ENCODE data around the gene RHOXF2. TPM values are rescaled to one million over a fixed set of nuclear protein-coding genes. Genes with fewer than 3 reads are reported as not detected.
A peak's percentile ranks its signal among the peaks of the same experiment; 100 is the strongest.
"Not testable (repeated sequence)": the region's sequence is repeated elsewhere in the genome, so short reads cannot be mapped to it uniquely, and the experiment has no call there.

The RHOXF2 gene
- total RNA-seq, 2 donors from 2014 or later: 0.10 TPM; not detected in 1

GRCh38 chrX:120146323-120146722 lies 12.1 kb upstream of the RHOXF2 start:
- not testable (repeated sequence) for H3K27ac Mint-ChIP-seq; DNase-seq; H3K4me3 Mint-ChIP-seq; H3K27me3 Mint-ChIP-seq; ATAC-seq; H3K36me3 Mint-ChIP-seq (ENCODE audit: low read depth); H3K9me3 ChIP-seq (ENCODE audit: control insufficient read depth, low read length, poor library complexity, severe bottlenecking)
- H3K4me1 Mint-ChIP-seq: peaks cover 21% of the 10 kb centered on the region

DNA sequence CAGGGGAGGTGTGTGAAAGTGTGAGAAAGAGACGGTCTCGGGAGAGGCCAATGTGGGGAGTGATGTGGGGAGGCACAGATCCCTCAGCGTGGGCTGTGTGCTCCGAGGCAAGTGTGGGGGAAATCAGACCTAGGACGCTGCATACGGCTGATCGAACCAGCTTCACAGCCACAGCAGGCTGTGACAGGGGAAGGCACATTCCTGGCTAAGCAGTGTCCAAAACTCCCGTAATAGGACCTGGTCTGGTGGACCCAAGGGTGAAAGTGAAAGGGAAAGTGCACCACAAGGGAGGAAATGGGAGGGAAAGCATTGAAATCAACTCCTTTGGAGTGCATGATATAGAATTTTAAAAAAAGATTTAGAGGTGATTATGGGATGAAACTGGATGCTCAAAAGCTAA lies 10.9 kb upstream of the RHOXF2 start:
- no peak overlapping the region for H3K4me3 Mint-ChIP-seq
- DNase-seq: no peak
- H3K27me3 Mint-ChIP-seq: no peaks in the 10 kb centered on the region
- peaks cover 2% of the 10 kb centered on the region for H3K36me3 Mint-ChIP-seq (ENCODE audit: low read depth)
- H3K4me1 Mint-ChIP-seq: peaks cover 18% of the 10 kb centered on the region
- H3K9me3 ChIP-seq (ENCODE audit: control insufficient read depth, low read length, poor library complexity, severe bottlenecking): no peaks in the 10 kb centered on the region
- ATAC-seq: no peak
- no peak overlapping the region for H3K27ac Mint-ChIP-seq

DNA sequence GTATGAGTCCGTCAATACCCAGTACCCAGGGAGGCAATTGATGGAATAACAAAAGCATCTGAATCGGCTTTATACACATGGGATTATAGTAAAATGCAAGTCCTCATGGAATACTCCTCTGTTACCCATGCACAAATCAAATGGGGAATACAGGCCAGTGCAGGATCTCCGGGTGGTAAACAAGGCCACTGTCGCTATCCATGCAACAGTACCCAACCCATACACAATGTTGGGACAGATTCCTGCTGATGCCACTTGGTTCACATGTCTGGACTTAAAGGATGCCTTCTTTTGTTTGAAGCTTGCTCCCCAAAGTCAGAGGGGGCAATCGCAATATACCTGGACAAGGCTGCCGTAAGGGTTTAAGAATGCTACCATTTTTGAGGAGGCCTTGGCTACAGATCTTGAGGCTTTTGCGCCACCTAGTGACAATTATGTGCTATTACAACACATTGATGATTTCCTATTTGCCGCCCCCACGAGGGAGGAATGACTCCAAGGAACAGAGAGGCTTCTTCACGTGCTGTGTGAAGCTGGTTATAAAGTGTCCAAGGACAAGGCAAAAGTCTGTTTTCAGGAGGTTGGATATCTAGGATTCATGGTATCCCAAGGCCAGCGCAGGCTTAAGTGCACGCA lies 8.2 kb upstream of the RHOXF2 start:
- not testable (repeated sequence) for H3K4me3 Mint-ChIP-seq; H3K36me3 Mint-ChIP-seq (ENCODE audit: low read depth); H3K9me3 ChIP-seq (ENCODE audit: control insufficient read depth, low read length, poor library complexity, severe bottlenecking); H3K27me3 Mint-ChIP-seq; H3K27ac Mint-ChIP-seq; DNase-seq
- ATAC-seq: peak; percentile 39
- H3K4me1 Mint-ChIP-seq: peaks cover 11% of the 10 kb centered on the region

DNA sequence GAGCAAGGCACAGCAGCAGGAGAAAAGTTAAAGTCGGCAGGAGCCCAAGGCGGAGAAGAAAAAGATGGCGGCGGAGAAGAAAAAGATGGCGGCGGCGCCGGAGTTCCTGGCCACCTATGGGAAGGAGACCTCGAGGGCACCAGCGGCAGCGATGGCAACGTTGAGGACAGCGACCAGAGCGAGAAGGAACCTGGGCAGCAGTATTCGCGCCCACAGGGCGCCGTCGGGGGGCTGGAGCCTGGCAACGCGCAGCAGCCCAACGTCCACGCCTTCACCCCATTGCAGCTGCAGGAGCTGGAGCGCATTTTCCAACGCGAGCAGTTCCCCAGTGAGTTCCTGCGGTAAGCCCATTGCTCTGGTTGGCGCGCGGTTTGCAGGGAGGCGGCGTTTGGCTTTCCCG lies 673 bp downstream of the RHOXF2 start:
- not testable (repeated sequence) for H3K27ac Mint-ChIP-seq; DNase-seq; ATAC-seq; H3K4me3 Mint-ChIP-seq; H3K9me3 ChIP-seq (ENCODE audit: control insufficient read depth, low read length, poor library complexity, severe bottlenecking); H3K36me3 Mint-ChIP-seq (ENCODE audit: low read depth); H3K4me1 Mint-ChIP-seq; H3K27me3 Mint-ChIP-seq

DNA sequence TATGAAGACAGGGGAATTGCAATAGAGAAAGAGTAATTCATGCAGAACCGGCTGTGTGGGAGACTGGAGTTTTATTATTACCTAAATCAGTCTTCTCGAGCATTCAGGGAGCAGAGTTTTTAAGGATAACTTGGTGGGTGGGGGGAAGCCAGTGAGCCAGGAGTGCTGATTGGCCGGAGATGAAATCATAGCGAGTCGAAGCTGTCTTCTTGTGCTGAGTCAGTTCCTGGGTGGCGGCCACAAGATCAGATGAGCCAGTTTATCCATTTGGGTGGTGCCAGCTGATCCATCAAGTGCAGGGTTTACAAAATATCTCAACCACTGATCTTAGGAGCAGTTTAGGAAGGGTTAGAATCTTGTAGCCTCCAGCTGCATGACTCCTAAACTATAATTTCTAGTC lies 34.8 kb downstream of the RHOXF2 start:
- not testable (repeated sequence) for H3K27ac Mint-ChIP-seq; H3K36me3 Mint-ChIP-seq (ENCODE audit: low read depth); H3K27me3 Mint-ChIP-seq; DNase-seq; H3K9me3 ChIP-seq (ENCODE audit: control insufficient read depth, low read length, poor library complexity, severe bottlenecking); H3K4me3 Mint-ChIP-seq; ATAC-seq; H3K4me1 Mint-ChIP-seq

- DNase-seq, H3K4me3 Mint-ChIP-seq: not testable (repeated sequence)
Measured at GRCh38 chrX:120193720-120194119, 35.3 kb downstream of the RHOXF2 start.

GRCh38 chrX:120195786-120196185 lies 37.4 kb downstream of the RHOXF2 start:
- DNase-seq; H3K9me3 ChIP-seq (ENCODE audit: control insufficient read depth, low read length, poor library complexity, severe bottlenecking); H3K4me1 Mint-ChIP-seq; H3K36me3 Mint-ChIP-seq (ENCODE audit: low read depth); H3K4me3 Mint-ChIP-seq; ATAC-seq; H3K27ac Mint-ChIP-seq; H3K27me3 Mint-ChIP-seq: not testable (repeated sequence)

More at GRCh38 chrX:120193720-120194119, 35.3 kb downstream of the RHOXF2 start:
- not testable (repeated sequence) for H3K36me3 Mint-ChIP-seq (ENCODE audit: low read depth); H3K27ac Mint-ChIP-seq; H3K4me1 Mint-ChIP-seq; H3K9me3 ChIP-seq (ENCODE audit: control insufficient read depth, low read length, poor library complexity, severe bottlenecking); H3K27me3 Mint-ChIP-seq; ATAC-seq

DNA sequence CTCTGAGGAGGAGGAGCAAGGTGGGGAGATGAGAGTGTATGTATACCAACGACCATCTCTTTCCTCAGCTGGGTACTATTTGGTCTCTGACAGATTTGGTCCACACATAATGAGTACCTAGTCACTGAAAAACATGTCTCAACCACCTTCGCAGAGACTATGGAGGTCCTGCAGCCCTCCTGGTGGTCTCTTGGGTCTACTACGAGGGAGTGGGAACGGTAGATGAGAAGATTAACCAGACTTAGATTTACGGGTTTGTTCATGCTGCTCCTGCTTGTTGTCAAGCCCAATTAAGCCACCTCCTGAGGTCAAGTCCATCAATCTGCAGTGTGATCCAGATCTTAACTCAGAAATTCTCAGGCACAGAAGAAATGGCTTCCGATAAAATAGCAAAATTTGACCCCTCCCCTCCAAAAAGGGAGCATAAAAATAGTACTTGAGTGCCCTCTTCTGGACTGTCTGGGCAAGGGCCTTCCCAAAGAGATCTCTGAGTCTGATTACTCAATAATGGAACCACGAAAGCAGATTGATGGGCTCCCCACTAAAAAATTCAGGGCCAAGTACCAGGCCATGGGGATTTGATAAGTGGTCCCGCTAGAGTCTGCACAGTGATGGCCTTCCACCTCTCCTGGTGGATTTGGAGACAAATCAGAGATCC lies 38.3 kb downstream of the RHOXF2 start:
- H3K4me3 Mint-ChIP-seq; DNase-seq; H3K4me1 Mint-ChIP-seq; H3K27me3 Mint-ChIP-seq; H3K9me3 ChIP-seq (ENCODE audit: control insufficient read depth, low read length, poor library complexity, severe bottlenecking); H3K36me3 Mint-ChIP-seq (ENCODE audit: low read depth); H3K27ac Mint-ChIP-seq: not testable (repeated sequence)
- ATAC-seq: peak; percentile 41

- H3K4me3 Mint-ChIP-seq: no peak overlapping the region
Measured at GRCh38 chrX:120200851-120201250, 42.4 kb downstream of the RHOXF2 start.

DNA sequence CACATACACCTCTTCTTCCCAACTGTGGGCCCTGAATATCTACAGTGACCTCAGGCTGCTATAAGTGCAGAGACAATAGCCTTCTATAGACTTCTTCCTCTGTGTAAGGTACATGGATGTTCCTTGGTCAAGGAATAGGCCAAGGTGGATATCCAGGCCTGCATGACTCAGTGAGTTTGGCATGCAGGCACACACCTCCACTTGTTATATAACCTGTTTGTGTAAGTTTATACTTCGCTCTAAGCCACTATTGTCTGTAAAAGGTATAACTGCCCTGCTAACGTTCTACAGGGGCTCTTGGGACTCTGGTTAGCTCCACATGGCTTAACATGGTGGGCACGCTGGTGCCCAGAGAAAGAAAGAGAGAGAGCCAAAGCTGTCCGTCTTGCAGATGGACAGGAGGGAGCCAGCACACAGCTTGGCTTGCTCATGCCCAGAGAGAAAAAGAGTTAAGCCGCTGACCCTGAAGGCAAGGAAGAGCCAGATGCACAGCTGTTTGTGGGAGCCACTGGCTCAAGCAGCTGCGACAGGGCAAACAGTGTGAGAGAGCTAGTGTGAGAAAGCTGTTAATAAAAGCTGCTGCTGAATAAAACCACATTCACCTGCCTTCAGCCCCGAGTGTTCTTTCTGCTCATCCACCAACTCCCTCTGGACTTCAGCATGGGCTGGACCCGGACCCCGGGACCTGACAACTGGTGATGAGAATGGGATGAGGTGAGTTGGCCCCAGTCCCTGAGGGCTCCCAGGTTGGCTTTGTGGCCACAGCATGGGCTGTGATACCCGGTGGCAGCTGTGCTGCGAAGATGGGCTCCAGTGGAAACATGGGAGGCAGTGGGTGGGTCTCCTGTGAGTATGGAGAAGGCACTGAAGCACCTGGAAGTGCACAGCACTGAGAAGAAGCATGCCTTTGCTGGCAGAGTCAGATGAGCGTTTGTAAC lies 47.7 kb downstream of the RHOXF2 start:
- H3K9me3 ChIP-seq (ENCODE audit: control insufficient read depth, low read length, poor library complexity, severe bottlenecking): no peaks in the 10 kb centered on the region
- no peak for ATAC-seq
- peak overlapping the region; percentile 49 for H3K27ac Mint-ChIP-seq
- no peak overlapping the region for H3K4me3 Mint-ChIP-seq
- H3K27me3 Mint-ChIP-seq: no peaks in the 10 kb centered on the region
- H3K4me1 Mint-ChIP-seq: no peaks in the 10 kb centered on the region
- no peak for DNase-seq
- peaks cover 2% of the 10 kb centered on the region for H3K36me3 Mint-ChIP-seq (ENCODE audit: low read depth)

More at GRCh38 chrX:120200851-120201250, 42.4 kb downstream of the RHOXF2 start:
- no peaks in the 10 kb centered on the region for H3K36me3 Mint-ChIP-seq (ENCODE audit: low read depth)
- no peaks in the 10 kb centered on the region for H3K27me3 Mint-ChIP-seq
- DNase-seq (no peak), ATAC-seq (no peak)
- H3K9me3 ChIP-seq (ENCODE audit: control insufficient read depth, low read length, poor library complexity, severe bottlenecking): no peaks in the 10 kb centered on the region
- H3K4me1 Mint-ChIP-seq: peaks cover 2% of the 10 kb centered on the region
- no peak overlapping the region for H3K27ac Mint-ChIP-seq

GRCh38 chrX:120207009-120207605 lies 48.7 kb downstream of the RHOXF2 start:
- no peak for ATAC-seq
- no peaks in the 10 kb centered on the region for H3K27me3 Mint-ChIP-seq
- H3K9me3 ChIP-seq (ENCODE audit: control insufficient read depth, low read length, poor library complexity, severe bottlenecking): no peaks in the 10 kb centered on the region
- no peak overlapping the region for H3K4me3 Mint-ChIP-seq
- no peak overlapping the region for H3K27ac Mint-ChIP-seq
- no peak for DNase-seq
- H3K36me3 Mint-ChIP-seq (ENCODE audit: low read depth): peaks cover 2% of the 10 kb centered on the region
- no peaks in the 10 kb centered on the region for H3K4me1 Mint-ChIP-seq

GRCh38 chrX:120213438-120214265 lies 55.2 kb downstream of the RHOXF2 start:
- no peaks in the 10 kb centered on the region for H3K27me3 Mint-ChIP-seq
- peak; percentile 78 for ATAC-seq
- peak in 2 of 3 donors; percentile 10 to 27 for DNase-seq
- no peak overlapping the region for H3K27ac Mint-ChIP-seq
- no peak overlapping the region for H3K4me3 Mint-ChIP-seq
- peaks cover 4% of the 10 kb centered on the region for H3K4me1 Mint-ChIP-seq
- no peaks in the 10 kb centered on the region for H3K9me3 ChIP-seq (ENCODE audit: control insufficient read depth, low read length, poor library complexity, severe bottlenecking)
- H3K36me3 Mint-ChIP-seq (ENCODE audit: low read depth): no peaks in the 10 kb centered on the region

All from T-helper 17 cell (primary cell).